NB4 (cell line): ENCODE data around the gene STAG1.

Experiments
- CTCF ChIP-seq: IDR thresholded peaks from one replicate; pipeline ENCODE4 v1.5.1; 2012; ENCODE audit warnings: low read depth, low read length
- MYC ChIP-seq: IDR thresholded peaks from 2 replicates; pipeline ENCODE4 v1.6.1; 2011; ENCODE audit warnings: low read depth, low read length
- POLR2A ChIP-seq: IDR thresholded peaks from 2 replicates; pipeline ENCODE4 v1.6.1; 2011; ENCODE audit warnings: mild to moderate bottlenecking; ENCODE audit not compliant: insufficient read length; ENCODE audit errors: extremely low read depth

- TF ChIP-seq CTCF (no peak), POLR2A (no peak), MYC (no peak)
These were observed 219.4 kb downstream of the STAG1 start for GRCh38 chr3:136532766-136533165.
